Stimulated activated CD4-positive, alpha-beta T cell treated with anti-CD3 and anti-CD28 coated beads, TNF-alpha, amount 100 ng/mL, for 4 hours (primary cell): ENCODE measurements around the gene CCDC92B.
"Not testable (repeated sequence)": the region's sequence is repeated elsewhere in the genome, so short reads cannot be mapped to it uniquely, and the experiment has no call there.

Experiments
- DNase-seq, 3 experiments: peaks; one replicate each; pipeline ENCODE4 v3.0.0-alpha.2; 2020; ENCODE audit warnings: low read depth in 3 of 3

CCDC92B gene

DNA sequence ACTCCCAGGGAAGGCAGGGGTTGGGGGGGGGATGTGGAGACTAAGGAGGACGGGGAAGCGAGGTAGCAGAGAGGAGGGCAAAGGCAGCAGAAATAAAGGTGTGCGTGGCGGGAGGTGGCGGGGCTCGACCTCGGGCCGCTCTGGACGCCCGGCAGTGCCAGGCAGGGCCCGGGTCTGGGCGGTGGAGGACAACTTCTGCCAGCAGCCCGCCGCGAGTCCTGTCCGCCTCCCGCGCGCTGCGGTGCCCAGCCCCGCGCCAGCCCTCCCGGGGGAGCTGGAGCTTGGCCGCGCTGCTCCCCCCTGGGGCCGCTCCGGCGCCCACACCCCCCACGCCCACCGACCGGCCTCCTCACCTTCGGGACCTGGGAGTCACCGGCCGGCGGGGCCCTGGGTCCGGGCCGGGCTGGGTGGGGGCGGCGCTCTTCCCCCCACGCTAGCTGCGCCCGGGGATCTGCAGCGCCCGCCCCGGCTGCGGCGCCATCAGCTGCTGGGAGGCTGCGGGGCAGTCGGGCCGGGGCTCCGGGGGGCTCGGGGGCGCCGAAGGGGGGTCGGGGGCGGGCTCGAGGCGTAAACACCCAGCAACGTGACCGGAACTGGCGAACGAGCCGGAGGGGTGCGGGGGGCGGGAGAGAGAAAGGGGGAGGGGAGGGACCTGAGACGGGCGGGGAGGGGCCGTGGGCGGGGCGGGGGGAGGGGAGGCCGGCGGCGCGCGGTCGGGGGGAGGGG is at the start of gene CCDC92B:
Gene CCDC92B (minus strand): TSS at position 595 of the 726 bp plus-strand sequence. CDS start 14,507 bp downstream, outside the sequence.
- DNase-seq: no peak

- DNase-seq: no peak
Measured at GRCh38 chr17:2798678-2799077, 49.2 kb upstream of the CCDC92B start.

DNA sequence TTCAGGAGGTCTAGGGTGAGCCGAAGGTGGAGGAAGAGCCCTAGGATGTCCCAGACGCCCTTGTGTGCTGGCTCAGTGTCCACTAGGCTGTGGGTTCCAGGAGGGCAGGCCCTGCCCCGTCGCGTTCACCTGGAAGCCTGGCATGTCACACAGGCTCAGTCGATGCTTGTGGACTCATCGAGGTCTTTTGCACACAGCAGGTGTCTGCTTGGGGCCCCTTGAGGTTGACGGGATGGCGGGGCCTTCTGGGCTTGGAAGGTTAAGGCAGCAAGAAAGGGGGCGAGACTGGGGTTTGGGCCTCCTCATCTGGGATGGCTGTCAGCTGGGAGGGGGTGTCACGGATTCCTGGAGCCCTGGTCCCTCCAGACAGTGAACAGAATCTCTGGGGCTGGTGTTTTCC is 48.7 kb upstream of the CCDC92B start:
- no peak for DNase-seq

- no peak for DNase-seq
Measured at GRCh38 chr17:2797637-2798036, 48.2 kb upstream of the CCDC92B start.

GRCh38 chr17:2797226-2797625 is 47.8 kb upstream of the CCDC92B start:
- DNase-seq: no peak

DNA sequence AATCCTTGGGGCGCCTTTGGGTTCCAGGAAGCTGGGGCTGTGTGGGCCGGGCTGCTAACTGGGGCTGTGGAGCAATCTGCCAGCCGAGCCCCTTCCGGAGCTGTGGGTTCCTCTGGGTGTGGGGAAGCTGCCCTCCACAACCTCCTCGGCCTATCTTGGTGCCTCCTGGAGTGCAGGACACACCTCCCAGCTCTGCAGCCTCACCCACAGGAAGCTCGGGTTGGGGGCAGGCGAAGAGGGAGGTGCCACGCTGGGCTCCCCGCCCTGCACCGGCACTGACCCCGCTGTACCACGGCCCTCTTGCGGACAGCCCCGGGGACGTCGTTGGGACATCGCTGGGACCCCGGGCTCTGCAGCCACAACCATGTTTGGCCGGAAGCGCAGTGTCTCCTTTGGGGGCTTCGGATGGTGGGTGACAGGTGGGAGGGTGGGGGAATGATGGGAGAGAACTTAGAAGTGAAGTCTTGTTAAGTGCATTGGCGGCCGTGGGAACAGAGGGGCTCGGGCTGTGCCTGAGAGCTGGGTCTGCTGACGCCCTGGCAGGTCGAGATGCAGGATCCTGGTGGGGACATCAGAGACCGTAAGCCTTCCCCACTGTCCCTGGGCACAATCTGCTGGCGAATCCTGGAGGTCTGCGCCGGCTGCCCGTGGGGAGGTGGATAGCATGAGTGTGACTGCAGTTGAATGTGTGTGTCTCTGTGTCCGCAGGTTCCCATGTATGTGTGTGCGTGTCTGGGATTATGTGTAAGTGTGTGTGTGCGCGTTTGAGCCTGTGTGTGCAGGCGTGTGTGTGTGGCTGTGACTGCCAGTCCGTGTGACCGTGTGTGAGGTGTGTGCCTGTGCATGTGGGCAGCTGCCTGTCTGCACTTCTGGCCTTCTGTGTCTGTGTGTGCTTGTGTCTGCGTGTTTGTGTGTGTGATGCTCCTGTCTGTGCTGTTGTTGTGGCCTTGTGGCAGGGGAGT is 47.0 kb upstream of the CCDC92B start, which contains the start of gene RAP1GAP2:
Gene RAP1GAP2 (plus strand): TSS at position 275 of the 962 bp plus-strand sequence. CDS start 90 bp downstream, at position 365.
- peak in 2 of 3 experiments; percentile 34 to 35 for DNase-seq

- no peak for DNase-seq
Measured at GRCh38 chr17:2795441-2796163, 46.1 kb upstream of the CCDC92B start.

DNA sequence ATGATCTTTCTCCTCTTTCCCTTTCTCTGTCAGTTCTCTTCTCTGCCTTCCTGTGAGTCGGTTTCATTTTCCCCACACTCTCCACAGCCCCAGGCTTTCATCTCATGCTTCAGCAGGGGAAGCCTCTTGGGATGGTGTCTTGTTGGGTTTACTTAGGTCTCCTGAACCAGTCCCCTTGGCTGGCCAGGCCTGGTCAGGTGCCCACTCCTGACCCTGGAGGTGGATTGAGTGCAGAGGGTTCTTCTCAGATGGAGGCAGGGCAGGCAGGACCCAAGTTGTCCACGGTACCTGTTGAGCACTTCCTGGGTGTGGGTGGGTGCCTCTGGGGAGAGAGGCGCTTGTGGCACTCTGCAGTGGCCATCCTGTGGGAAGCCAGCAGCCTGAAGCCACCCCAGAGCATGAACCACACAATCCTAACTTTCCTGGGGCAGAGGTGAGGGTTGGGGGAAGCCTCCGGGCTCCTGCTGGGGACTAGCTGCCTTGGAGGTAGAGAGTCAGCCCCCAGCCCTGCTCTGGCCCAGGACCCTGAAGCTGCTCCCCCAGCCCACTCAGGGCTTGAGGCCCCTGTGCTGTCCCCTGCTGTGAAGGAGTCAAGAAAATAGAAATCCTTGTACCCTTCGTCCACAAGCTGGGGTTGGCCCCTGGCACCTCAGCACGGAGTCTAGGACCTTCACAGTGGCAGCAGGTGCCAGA is 44.8 kb upstream of the CCDC92B start:
- DNase-seq: no peak

GRCh38 chr17:2792366-2793169 is 43.1 kb upstream of the CCDC92B start:
- no peak for DNase-seq

- no peak for DNase-seq
Measured at GRCh38 chr17:2789700-2790099, 40.2 kb upstream of the CCDC92B start.

- DNase-seq: peak; percentile 81 to 83 (median 83)
Measured at GRCh38 chr17:2786176-2786881, 36.9 kb upstream of the CCDC92B start.

- not testable (repeated sequence) for DNase-seq
Measured at GRCh38 chr17:2785376-2785775, 35.9 kb upstream of the CCDC92B start.

DNA sequence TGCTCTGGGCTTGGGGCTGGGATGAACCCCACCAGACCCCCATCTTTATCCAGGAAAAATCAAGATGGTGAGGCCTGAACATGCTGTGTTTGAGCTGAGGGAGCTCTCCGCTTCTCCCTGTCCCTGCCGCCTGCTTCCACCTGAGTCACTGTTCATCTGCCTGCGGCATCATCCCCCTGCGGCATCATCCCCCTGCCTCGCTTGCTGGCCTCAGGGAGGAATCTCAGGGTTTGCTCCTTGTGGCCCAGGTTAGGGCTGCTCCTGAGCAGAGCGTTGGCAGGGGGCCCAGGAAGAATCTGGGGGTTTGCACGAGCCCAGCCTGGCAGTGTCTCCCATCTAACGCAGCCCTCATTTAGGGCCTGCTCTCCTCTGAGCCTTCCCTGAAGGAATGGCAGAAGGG is 35.4 kb upstream of the CCDC92B start:
- no peak for DNase-seq

DNA sequence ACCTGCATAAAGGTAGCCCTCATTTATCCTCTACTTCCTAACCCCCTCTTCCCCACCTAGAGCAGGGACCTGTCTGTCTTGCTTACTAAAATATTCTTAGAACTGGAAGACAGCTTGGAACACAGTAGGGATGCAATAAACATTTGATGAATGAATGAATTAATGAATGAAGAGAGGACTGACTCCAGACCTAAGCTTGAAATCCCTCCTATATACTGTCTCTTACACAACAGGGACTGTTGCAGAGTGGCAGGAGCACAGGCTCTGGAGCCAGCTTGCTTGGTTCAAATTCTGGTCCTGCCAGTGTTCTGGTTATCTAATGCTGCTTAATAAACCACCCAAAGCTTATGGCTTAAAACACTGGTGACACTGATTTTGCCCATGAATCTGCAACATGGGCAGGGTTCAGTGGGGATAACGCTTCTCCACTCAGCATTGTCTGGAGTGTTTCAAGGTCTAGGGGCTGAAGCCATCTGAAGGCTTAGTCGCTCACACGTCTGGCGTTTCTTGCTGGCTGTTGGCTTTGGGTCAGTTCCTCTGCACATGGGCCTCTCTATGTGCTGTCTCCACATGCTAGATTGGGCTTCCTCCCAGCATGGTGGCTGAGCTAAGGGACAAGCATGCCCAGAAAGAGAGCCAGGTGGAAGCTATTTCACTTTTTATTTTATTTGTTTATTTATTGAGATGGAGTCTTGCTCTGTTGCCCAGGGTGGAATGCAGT is 34.0 kb upstream of the CCDC92B start:
- DNase-seq: no peak

- no peak for DNase-seq
Measured at GRCh38 chr17:2782055-2782454, 32.6 kb upstream of the CCDC92B start.

GRCh38 chr17:2781598-2781997 is 32.1 kb upstream of the CCDC92B start:
- not testable (repeated sequence) for DNase-seq

GRCh38 chr17:2780931-2781454 is 31.5 kb upstream of the CCDC92B start:
- no peak for DNase-seq

GRCh38 chr17:2780256-2780655 is 30.8 kb upstream of the CCDC92B start:
- DNase-seq: no peak

GRCh38 chr17:2779545-2779944 is 30.1 kb upstream of the CCDC92B start:
- no peak for DNase-seq
